Neural crest cell (in vitro differentiated cells): ENCODE data around the gene MYH15. TPM values are rescaled to one million over a fixed set of nuclear protein-coding genes. Genes with fewer than 3 reads are reported as not detected.

Source experiments
- DNase-seq: peaks from one replicate; pipeline ENCODE4 v3.0.0; 2021; ENCODE audit warnings: low read depth, mixed read lengths, low spot score
- H3K27ac Mint-ChIP-seq: one replicate; pipeline ENCODE4 v1.8.0; 2021; ENCODE audit warnings: mild to moderate bottlenecking, mixed read lengths; ENCODE audit not compliant: unreplicated experiment
- H3K27me3 Mint-ChIP-seq: 2 replicates; pipeline ENCODE4 v1.8.0; 2021; ENCODE audit warnings: low read depth, mild to moderate bottlenecking, mixed read lengths
- H3K36me3 Mint-ChIP-seq: 2 replicates; pipeline ENCODE4 v1.8.0; 2021; ENCODE audit warnings: low read depth, mild to moderate bottlenecking, mixed read lengths
- H3K4me1 Mint-ChIP-seq: 2 replicates; pipeline ENCODE4 v1.8.0; 2021; ENCODE audit warnings: mixed read lengths
- H3K4me3 Mint-ChIP-seq: one replicate; pipeline ENCODE4 v1.8.0; 2021; ENCODE audit warnings: mild to moderate bottlenecking, mixed read lengths
- H3K9me3 Mint-ChIP-seq: 2 replicates; pipeline ENCODE4 v1.8.0; 2021; ENCODE audit warnings: mixed read lengths
- total RNA-seq: library from RNA; stranded (reverse); gene quantifications from 2 replicates; pipeline ENCODE4 v1.2.1, GENCODE V29; 2021
- TF ChIP-seq, protein P1 (sequence below): fragments of 200-600 bp; sonication (generic); conservative IDR thresholded peaks from 2 replicates; pipeline ENCODE4 v1.5.0; 2021; ENCODE audit warnings: antibody characterized with exemption, mild to moderate bottlenecking

MYH15 gene
- total RNA-seq, 1 donor from 2014 or later = 0.16 TPM

DNA sequence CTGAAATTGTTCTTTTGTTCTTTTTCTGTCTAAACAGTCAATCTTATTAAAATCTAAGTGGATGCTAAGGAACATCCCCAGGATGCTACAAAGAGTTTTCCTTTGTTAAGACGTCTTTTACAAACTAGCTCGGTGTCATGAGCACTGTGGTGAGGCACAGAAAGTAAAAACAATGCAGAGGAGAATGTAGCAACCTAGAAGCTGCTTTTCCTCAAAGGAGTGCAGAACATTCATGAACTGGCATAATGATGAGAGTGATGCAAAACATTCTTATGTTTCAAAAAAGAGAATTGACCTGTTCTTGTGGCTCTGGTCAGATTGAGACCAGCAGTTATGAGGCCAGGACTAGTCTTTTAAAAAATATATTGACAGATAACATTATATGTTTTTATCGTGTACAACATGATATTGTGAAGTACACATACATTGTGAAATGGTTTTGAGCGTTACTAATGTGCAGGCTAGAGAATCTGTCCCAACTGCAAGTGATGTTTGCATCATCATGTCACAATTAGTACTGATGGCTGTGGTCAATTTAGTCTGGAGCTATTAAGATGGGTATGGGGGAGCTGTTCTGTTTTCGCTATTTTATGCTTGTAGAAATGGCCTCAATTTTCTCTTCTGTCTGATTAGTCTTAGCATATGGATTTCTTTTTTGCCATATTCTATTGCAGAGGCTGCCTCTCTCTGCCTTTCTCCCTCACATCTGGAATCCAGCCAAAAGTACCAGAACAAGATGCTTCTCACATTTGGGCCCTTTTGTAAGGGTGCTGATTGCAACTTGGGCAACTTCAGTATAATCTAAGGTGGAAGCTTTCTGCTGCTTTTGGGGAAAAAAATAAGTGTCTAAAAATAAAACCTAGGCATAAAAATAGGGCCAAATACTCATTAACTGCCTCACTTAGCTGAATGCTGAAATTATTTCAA, 163.8 kb downstream of the MYH15 start:
- DNase-seq = no peak
- H3K9me3 Mint-ChIP-seq = no peaks in the 10 kb centered on the region
- no peak overlapping the region for H3K27ac Mint-ChIP-seq
- peaks cover 9% of the 10 kb centered on the region for H3K4me1 Mint-ChIP-seq
- H3K4me3 Mint-ChIP-seq = no peak overlapping the region
- TF ChIP-seq, protein P1, sequence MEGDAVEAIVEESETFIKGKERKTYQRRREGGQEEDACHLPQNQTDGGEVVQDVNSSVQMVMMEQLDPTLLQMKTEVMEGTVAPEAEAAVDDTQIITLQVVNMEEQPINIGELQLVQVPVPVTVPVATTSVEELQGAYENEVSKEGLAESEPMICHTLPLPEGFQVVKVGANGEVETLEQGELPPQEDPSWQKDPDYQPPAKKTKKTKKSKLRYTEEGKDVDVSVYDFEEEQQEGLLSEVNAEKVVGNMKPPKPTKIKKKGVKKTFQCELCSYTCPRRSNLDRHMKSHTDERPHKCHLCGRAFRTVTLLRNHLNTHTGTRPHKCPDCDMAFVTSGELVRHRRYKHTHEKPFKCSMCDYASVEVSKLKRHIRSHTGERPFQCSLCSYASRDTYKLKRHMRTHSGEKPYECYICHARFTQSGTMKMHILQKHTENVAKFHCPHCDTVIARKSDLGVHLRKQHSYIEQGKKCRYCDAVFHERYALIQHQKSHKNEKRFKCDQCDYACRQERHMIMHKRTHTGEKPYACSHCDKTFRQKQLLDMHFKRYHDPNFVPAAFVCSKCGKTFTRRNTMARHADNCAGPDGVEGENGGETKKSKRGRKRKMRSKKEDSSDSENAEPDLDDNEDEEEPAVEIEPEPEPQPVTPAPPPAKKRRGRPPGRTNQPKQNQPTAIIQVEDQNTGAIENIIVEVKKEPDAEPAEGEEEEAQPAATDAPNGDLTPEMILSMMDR = no peak
- no peaks in the 10 kb centered on the region for H3K36me3 Mint-ChIP-seq
- H3K27me3 Mint-ChIP-seq = no peaks in the 10 kb centered on the region

DNA sequence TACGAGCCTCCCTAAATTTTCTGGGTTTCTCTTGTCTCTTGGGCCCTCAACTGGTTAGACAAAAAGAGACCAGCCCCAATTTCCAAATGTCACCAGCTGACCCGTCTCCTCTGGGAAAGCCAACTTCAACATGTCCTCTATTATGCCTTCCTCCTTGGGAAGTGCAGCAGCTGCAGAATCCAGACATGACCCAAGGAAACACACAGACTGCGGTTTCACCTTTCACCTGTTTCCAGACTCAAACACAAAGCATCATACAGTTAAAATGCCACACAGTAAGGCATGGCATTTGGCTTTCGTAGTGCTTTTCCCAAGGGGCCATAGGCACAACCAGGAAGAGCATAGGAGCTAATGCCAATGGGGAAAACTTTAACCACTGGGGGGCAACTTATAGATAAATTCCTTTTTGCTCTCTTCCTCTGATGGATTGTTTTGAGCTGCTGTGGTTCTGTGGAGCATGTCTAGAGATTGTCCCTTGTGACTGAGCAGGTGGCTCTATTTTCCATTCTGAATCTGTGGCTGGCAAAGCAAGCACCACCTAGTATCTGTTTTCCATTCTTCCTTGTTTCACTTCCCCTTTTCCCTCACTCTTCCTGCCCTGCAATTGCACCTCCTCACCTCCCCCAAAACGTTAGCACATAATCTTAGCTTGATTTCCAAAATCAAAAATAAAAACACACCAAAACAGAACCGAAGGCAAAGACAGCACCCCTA, 164.7 kb downstream of the MYH15 start:
- H3K36me3 Mint-ChIP-seq = no peaks in the 10 kb centered on the region
- H3K4me3 Mint-ChIP-seq = no peak overlapping the region
- H3K9me3 Mint-ChIP-seq = no peaks in the 10 kb centered on the region
- TF ChIP-seq, protein P1 = no peak
- no peak overlapping the region for H3K27ac Mint-ChIP-seq
- DNase-seq = no peak
- H3K27me3 Mint-ChIP-seq = no peaks in the 10 kb centered on the region
- peaks cover 9% of the 10 kb centered on the region for H3K4me1 Mint-ChIP-seq

DNA sequence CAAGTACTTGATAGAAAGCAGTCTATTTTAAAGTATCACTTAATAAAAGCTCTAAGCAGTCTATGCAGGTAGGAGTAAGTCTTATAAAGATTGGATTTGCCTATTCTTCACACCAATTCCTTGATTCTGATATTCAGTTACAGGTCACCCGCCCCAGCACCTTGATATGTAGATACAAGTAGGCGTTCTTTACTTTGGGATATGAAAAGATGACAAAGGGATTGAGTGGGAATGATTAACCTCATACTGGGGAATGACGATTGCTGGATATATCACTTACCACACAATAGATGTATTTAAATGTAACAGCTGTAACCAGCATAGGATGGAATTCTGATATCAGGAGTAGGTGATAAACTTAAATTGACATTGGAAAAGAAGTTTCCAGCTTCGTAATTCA, 166.9 kb downstream of the MYH15 start:
- no peaks in the 10 kb centered on the region for H3K27me3 Mint-ChIP-seq
- H3K27ac Mint-ChIP-seq = no peak overlapping the region
- peaks cover 9% of the 10 kb centered on the region for H3K4me1 Mint-ChIP-seq
- no peak for DNase-seq
- H3K9me3 Mint-ChIP-seq = no peaks in the 10 kb centered on the region
- no peaks in the 10 kb centered on the region for H3K36me3 Mint-ChIP-seq
- TF ChIP-seq, protein P1 = no peak
- H3K4me3 Mint-ChIP-seq = no peak overlapping the region

DNA sequence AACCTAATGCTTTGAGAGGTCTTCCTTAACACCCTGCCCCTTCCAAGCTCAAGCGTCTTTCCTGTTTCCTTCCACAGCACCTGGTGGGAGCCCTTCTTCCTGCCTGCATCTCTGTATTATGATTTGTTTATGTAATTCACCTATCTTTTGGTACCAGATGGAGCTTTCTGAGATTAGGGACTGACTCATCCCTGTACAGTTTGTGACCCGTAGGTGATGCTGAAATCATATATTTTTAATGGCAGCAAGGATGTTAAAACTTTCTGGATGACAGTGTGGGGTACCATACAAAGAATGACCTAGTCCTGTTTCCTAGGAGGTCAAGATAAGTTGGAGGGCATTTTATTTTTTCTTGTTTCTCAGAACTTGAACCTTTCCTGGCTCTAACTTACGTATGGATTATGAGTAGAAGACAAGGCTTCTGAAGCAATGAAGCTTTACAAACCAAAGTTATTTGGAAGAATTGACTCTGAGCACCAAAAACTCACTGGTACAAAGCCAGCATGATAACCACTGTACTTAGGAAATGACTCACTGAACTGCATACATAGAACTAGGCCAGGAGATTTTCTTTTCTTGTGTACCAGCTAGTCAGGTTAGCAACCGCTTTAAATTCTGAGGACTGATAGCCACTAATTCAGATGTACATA, 167.4 kb downstream of the MYH15 start:
- no peak overlapping the region for H3K27ac Mint-ChIP-seq
- H3K36me3 Mint-ChIP-seq = no peaks in the 10 kb centered on the region
- no peak for DNase-seq
- H3K9me3 Mint-ChIP-seq = no peaks in the 10 kb centered on the region
- peaks cover 9% of the 10 kb centered on the region for H3K4me1 Mint-ChIP-seq
- no peaks in the 10 kb centered on the region for H3K27me3 Mint-ChIP-seq
- TF ChIP-seq, protein P1 = no peak
- H3K4me3 Mint-ChIP-seq = no peak overlapping the region

DNA sequence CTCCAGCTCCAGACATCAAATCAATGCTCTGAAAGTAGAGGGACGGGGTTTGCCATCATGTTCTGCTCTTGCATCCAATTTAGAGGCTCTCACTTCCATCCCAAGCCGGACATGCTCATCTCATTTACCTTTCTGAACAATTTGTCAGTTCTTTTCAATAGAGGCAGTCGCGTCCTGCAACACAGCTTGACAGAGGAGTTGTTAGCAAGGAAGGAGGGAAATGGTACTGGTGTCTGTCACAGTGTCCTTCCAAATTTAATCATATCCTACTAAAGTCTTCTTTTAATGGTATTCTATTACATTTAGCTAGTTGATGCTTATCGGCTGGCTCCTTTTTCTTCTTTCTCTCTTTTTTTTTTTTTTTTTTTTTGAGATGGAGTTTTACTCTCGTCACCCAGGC, 168.5 kb downstream of the MYH15 start:
- TF ChIP-seq, protein P1 = no peak
- peaks cover 9% of the 10 kb centered on the region for H3K4me1 Mint-ChIP-seq
- DNase-seq = no peak
- no peak overlapping the region for H3K27ac Mint-ChIP-seq
- H3K9me3 Mint-ChIP-seq = no peaks in the 10 kb centered on the region
- no peak overlapping the region for H3K4me3 Mint-ChIP-seq
- H3K27me3 Mint-ChIP-seq = no peaks in the 10 kb centered on the region
- no peaks in the 10 kb centered on the region for H3K36me3 Mint-ChIP-seq
